ENCODE results near the gene ROBO1.

ROBO1 gene

GRCh38 chr3:79040701-79041100, 727.1 kb downstream of the ROBO1 start:
- DNase-seq = no peak

GRCh38 chr3:79040091-79040490, 727.7 kb downstream of the ROBO1 start:
- DNase-seq = no peak

GRCh38 chr3:79039192-79039591, 728.6 kb downstream of the ROBO1 start:
- no peak for DNase-seq

GRCh38 chr3:79038636-79039035, 729.2 kb downstream of the ROBO1 start:
- no peak for DNase-seq

DNA sequence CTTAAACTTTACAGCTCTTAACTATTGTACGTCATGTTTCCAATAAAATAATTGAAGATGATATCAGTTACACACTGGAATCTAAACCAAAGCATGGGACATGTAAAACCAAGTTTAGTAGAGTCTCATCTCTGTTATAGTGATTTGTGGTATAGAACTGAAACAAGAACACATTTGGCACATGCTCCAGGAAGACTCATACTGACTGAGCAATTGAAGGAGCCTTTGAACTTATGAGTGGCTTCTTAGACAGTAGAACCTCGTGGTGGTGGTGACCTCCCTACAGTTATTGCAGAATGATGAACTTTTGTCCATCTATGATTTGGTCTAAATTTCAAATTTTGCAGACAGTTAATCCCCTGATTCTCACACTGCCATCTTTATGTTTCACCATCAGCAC, 729.7 kb downstream of the ROBO1 start:
- DNase-seq = no peak

GRCh38 chr3:79032686-79033318, 735.0 kb downstream of the ROBO1 start:
- no peak for DNase-seq

GRCh38 chr3:79030157-79030556, 737.6 kb downstream of the ROBO1 start:
- no peak for DNase-seq

- no peak for DNase-seq
Measured at GRCh38 chr3:79028916-79029315, 738.9 kb downstream of the ROBO1 start.

- DNase-seq = no peak
Measured at GRCh38 chr3:79027593-79027992, 740.2 kb downstream of the ROBO1 start.

GRCh38 chr3:79019924-79020173, 747.9 kb downstream of the ROBO1 start:
- DNase-seq = no peak

GRCh38 chr3:79019137-79019923, 748.5 kb downstream of the ROBO1 start:
- DNase-seq = no peak

- no peak for DNase-seq
Measured at GRCh38 chr3:79018671-79019136, 749.1 kb downstream of the ROBO1 start.

GRCh38 chr3:79018265-79018664, 749.5 kb downstream of the ROBO1 start:
- DNase-seq = no peak

DNA sequence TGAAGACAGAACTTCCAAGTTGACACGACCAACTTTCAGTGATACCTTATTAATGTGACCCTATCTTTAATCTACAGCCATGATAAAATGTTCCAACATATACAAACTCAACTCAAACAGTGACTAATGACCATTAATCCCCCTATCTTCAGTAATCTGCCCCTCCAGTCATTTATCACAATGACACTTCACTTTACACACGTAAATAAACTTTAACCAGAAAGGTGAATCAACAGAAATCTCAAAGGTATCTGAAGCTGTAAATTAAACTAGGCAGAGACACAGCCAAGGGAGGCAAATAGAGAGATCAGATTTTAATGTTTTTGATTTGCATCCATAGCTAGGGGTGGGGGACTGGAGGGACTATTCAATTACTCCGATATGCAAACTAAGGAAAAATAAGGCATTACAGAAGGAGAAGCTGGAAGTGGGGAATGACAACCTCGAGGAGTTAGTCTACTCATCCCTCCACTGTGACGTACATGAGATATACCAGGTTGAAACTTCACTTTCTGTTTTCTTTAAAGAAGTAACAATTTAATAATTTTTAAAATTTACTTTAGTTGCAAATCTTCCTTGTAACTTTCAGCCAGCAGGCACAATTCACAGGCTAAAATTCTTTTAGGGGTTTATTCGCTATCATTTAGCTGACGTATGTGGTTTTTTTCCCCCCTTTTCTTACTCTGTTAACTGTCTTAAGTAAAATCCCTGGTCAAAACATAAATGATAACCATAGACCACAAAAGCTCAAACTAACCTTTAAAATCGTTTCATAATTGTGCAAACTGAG, 751.0 kb downstream of the ROBO1 start:
- no peak for DNase-seq

DNA sequence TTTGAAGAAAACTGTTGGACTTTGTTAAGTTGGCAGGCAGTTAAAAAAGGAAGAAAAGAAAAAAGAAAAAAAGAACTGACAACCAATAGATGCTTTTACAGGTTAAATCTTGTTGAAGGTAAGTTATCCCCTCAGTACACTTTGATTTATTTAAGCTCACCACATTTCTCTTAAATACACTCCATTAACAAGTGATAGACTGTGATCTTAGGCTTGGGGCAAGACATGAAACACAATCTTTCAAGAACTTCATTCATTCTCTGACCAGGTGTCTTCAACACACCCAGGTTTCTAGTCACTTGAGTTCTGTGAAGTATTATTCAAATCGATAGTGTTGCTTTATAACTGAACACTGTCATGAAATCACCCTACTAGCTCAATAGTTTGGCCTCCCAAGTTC, 751.9 kb downstream of the ROBO1 start:
- DNase-seq = no peak

GRCh38 chr3:79012946-79013362, 754.8 kb downstream of the ROBO1 start:
- DNase-seq = no peak

DNA sequence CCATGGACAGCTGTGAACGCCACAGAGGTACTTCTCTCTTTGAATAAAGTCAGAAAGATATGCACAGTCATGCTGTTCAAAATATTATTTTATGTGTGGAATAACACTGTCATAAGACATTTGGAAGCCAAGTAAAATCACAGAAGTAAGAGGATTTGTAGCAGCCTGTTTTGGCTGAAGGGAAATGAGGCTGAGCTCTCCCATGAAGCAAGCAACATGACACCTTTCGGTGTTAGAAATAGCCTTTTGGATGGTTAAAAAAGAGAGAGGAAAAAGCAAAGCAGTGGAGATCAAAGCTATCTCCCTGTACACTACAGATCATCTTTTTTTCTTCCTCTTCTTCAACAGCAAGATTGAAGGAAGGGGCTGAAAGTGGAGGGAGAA, 755.3 kb downstream of the ROBO1 start:
- DNase-seq = no peak

GRCh38 chr3:79011821-79012529, 755.8 kb downstream of the ROBO1 start:
- DNase-seq = no peak

DNA sequence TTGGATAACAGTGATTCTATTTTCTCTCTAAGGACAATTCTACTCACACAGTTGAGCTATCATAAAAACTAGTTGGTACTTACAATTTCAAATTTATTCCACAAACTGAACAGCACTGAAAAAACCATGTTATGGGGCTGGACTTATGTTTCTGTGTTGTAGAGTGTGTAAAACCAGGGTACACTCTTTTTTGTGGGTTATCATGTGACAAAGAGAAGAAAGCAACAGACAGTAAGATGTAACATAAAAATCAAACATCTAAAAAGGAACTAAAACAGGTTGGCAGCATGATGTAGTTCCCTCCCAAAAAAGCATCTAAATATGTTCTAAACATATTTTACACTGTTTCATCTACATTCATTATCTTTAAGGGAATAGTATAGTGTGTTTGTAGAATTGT, 757.9 kb downstream of the ROBO1 start:
- no peak for DNase-seq

GRCh38 chr3:79006077-79006476, 761.7 kb downstream of the ROBO1 start:
- no peak for DNase-seq

DNA sequence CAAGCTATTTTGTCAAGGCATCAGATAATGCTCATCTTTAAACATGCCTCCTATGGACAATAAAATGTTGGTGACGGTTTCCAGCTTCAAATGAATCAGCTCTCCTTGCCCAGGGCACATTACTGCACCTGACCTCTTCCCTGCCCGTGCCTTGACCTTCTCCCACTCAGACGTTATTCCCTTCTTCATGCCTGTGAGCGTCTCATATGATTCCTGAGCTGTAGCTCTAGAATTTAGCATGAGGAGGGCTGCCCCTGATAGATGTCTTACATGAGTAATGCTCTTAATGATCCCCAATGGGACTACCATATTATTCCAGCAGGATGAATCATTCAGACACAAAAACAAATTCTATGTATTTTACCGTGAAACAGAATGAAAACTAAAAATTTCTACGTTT, 762.7 kb downstream of the ROBO1 start:
- no peak for DNase-seq

- DNase-seq = no peak
Measured at GRCh38 chr3:79003994-79004393, 763.8 kb downstream of the ROBO1 start.
